OCI-LY7 (cell line): Measurements from ENCODE around the gene RASEF. TPM values are rescaled to one million over a fixed set of nuclear protein-coding genes. Genes with fewer than 3 reads are reported as not detected.

ENCODE experiments used
- BruUV-seq: library from RNA; stranded (reverse); fragments of 400-500 nt; replicated peaks from 2 replicates; lab custom pipeline; 2021; lab: Mats Ljungman, UMichigan
- CTCF ChIA-PET: fragments of 300-600 bp; sonication (Branson Sonifier 250); formaldehyde crosslinking; loops from one replicate; lab custom pipeline; 2022; ENCODE audit warnings: antibody characterized with exemption; ENCODE audit not compliant: unreplicated experiment; lab: Charles Lee
- POLR2A ChIA-PET: fragments of 300-600 bp; sonication (Branson Sonifier 250); formaldehyde crosslinking; loops from one replicate; lab custom pipeline; 2022; ENCODE audit warnings: antibody characterized with exemption; lab: Charles Lee
- DNase-seq: peaks from one replicate; pipeline ENCODE4 v3.0.0-alpha.2; 2015; ENCODE audit warnings: low spot score
- H2AFZ ChIP-seq: fragments of 200-600 bp; sonication (generic), shearing (Covaris generic); 2 replicates; pipeline ENCODE4 v1.6.1; 2014; ENCODE audit warnings: mild to moderate bottlenecking, antibody characterized with exemption, low read length, moderate library complexity
- H3K27ac ChIP-seq: fragments of 200-600 bp; sonication (generic); 2 replicates; pipeline ENCODE4 v1.5.1; 2014; ENCODE audit warnings: mixed run types, low read depth, mild to moderate bottlenecking, moderate library complexity, low read length, inconsistent platforms; ENCODE audit not compliant: poor library complexity, severe bottlenecking
- H3K36me3 ChIP-seq: fragments of 200-600 bp; sonication (generic); 2 replicates; pipeline ENCODE4 v1.6.1; 2014; ENCODE audit warnings: mild to moderate bottlenecking, antibody characterized with exemption, low read length, moderate library complexity, mixed read lengths; ENCODE audit not compliant: insufficient read depth
- H3K4me1 ChIP-seq: fragments of 200-600 bp; sonication (generic); 2 replicates; pipeline ENCODE4 v1.5.1; 2014; ENCODE audit warnings: mild to moderate bottlenecking, low read length; ENCODE audit not compliant: insufficient read depth, poor library complexity, severe bottlenecking
- H3K4me2 ChIP-seq: fragments of 200-600 bp; sonication (generic); 2 replicates; pipeline ENCODE4 v1.6.1; 2014; ENCODE audit warnings: mild to moderate bottlenecking, low read length
- H3K4me3 ChIP-seq: fragments of 200-600 bp; sonication (generic); 2 replicates; pipeline ENCODE4 v1.5.1; 2014; ENCODE audit warnings: mild to moderate bottlenecking, low read depth, low read length; ENCODE audit not compliant: poor library complexity, severe bottlenecking
- H3K79me2 ChIP-seq: fragments of 200-600 bp; sonication (generic); 2 replicates; pipeline ENCODE4 v1.6.1; 2016; ENCODE audit warnings: low read depth, mild to moderate bottlenecking, low read length, moderate library complexity, mixed read lengths; ENCODE audit not compliant: insufficient read depth
- H3K9me2 ChIP-seq: fragments of 200-600 bp; sonication (generic); 2 replicates; pipeline ENCODE4 v1.6.1; 2016; ENCODE audit warnings: mild to moderate bottlenecking, low read length, mixed read lengths; ENCODE audit not compliant: insufficient read depth
- H3K9me3 ChIP-seq: fragments of 200-600 bp; sonication (generic); 2 replicates; pipeline ENCODE4 v1.6.1; 2014; ENCODE audit warnings: mild to moderate bottlenecking, mixed run types, low read length, mixed read lengths
- H4K20me1 ChIP-seq: fragments of 200-600 bp; sonication (generic); 2 replicates; pipeline ENCODE4 v1.6.1; 2014; ENCODE audit warnings: mild to moderate bottlenecking, antibody characterized with exemption, low read length, moderate library complexity, mixed read lengths; ENCODE audit not compliant: insufficient read depth
- CTCF ChIP-seq: fragments of 200-600 bp; sonication (generic); conservative IDR thresholded peaks from 2 replicates; pipeline ENCODE4 v1.5.1; 2014; ENCODE audit warnings: mild to moderate bottlenecking, antibody characterized with exemption, low read length, moderate library complexity, mixed read lengths
- EZH2phosphoT487 ChIP-seq: fragments of 200-600 bp; sonication (generic); IDR thresholded peaks from 2 replicates; pipeline ENCODE4 v1.6.1; 2018; ENCODE audit warnings: low read depth, borderline replicate concordance, mild to moderate bottlenecking, mixed run types, antibody characterized with exemption, low read length, moderate library complexity, mixed read lengths
- intact Hi-C: fragments of 100-400 bp; cut with micrococcal nuclease; formaldehyde crosslinking; loops from one replicate; pipeline ENCODE4 v1.10.0; 2022; ENCODE audit not compliant: unreplicated experiment
- total RNA-seq, 2 experiments: library from RNA; depleted of rRNA in 1 of 2; stranded (reverse); fragments of >200 nt in 1 of 2; shearing (Covaris generic) in 1 of 2; gene quantifications; 2 replicates each; pipeline ENCODE4 v1.2.3, GENCODE V29; 2014 to 2022

Gene RASEF
- total RNA-seq, 2 experiments from 2014 or later = not detected

- intact Hi-C loops = no loop called here
- H3K79me2 ChIP-seq = no peaks in the 10 kb centered on the region
- POLR2A ChIA-PET = no interaction called here
- CTCF ChIA-PET = no interaction called here
- no peaks in the 10 kb centered on the region for H4K20me1 ChIP-seq
- no peak overlapping the region for H3K27ac ChIP-seq
- H3K9me3 ChIP-seq = no peaks in the 10 kb centered on the region
- no peak overlapping the region for H3K4me2 ChIP-seq
- H3K9me2 ChIP-seq = no peaks in the 10 kb centered on the region
- H2AFZ ChIP-seq = no peak overlapping the region
- BruUV-seq = no TSS peak
- no peaks in the 10 kb centered on the region for H3K36me3 ChIP-seq
- no peaks in the 10 kb centered on the region for H3K4me1 ChIP-seq
- DNase-seq = no peak
- TF ChIP-seq EZH2phosphoT487 = no peak
- no peak for TF ChIP-seq CTCF
- no peak overlapping the region for H3K4me3 ChIP-seq
Observed at GRCh38 chr9:82981552-82981951, 81.4 kb downstream of the RASEF start.

- CTCF ChIA-PET = no interaction called here
- Histone ChIP-seq H3K4me2 (no peak overlapping the region), H3K4me3 (no peak overlapping the region), H3K4me1 (no peaks in the 10 kb centered on the region), H3K9me3 (no peaks in the 10 kb centered on the region), H3K27ac (no peak overlapping the region), H2AFZ (no peak overlapping the region), H3K9me2 (no peaks in the 10 kb centered on the region), H3K36me3 (no peaks in the 10 kb centered on the region), H4K20me1 (no peaks in the 10 kb centered on the region), H3K79me2 (no peaks in the 10 kb centered on the region)
- intact Hi-C loops = no loop called here
- TF ChIP-seq EZH2phosphoT487 = no peak
- TF ChIP-seq CTCF = no peak
- no peak for DNase-seq
- no TSS peak for BruUV-seq
- POLR2A ChIA-PET = no interaction called here
Observed at GRCh38 chr9:82975176-82975575, 87.8 kb downstream of the RASEF start.

DNA sequence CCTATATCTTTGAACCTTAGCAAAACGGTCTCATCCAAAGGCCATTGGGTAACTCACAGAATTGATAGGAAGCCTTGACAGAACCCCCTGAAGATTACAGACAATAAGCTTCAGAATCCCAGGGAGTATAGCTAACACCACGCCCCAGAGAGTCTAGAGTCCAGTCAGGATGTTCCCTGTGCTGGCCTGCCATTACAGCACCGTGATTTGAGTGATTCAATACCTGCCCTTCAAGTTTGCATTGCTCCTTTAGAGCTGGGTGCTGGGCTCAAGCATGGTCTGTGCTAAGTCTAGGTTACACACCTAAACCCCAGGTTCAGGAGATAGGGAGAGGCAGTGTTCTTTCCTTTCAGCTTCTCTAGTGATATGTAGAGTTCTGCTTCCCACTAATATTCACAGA lies 90.5 kb downstream of the RASEF start:
- Histone ChIP-seq H3K9me2 (no peaks in the 10 kb centered on the region), H3K9me3 (no peaks in the 10 kb centered on the region), H3K27ac (no peak overlapping the region), H3K4me2 (no peak overlapping the region), H3K79me2 (no peaks in the 10 kb centered on the region), H3K4me1 (no peaks in the 10 kb centered on the region), H2AFZ (no peak overlapping the region), H4K20me1 (no peaks in the 10 kb centered on the region), H3K36me3 (no peaks in the 10 kb centered on the region), H3K4me3 (no peak overlapping the region)
- ChIA-PET CTCF (interaction anchor here (0.5 kb wide), 1 partner anchor 68 kb away, joined by 3 read pairs; no protein-coding TSS in a partner anchor), POLR2A (no interaction called here)
- TF ChIP-seq EZH2phosphoT487 = no peak
- TF ChIP-seq CTCF = no peak
- intact Hi-C loops = no loop called here
- no TSS peak for BruUV-seq
- no peak for DNase-seq
